ENCODE measurements around the gene MISP.

Gene MISP

DNA sequence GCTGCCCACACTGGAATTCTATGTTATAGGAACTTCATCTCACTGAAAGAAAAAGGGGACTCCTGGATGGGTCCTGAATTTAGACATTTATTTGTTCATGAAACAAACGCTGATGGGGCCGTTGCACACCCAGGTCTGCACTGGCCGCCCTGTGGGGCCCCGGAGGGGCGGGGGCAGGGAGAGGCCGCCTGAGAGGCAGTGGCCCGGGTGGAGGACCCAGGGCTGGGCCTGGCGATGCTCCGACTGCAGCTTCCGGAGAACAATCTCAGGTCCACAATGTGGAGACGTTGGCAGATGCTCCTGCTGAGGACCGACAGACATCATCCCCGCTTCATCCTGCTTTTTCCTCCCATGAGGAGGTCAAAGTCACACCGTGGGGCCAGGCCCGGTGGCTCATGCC is 30.0 kb downstream of the MISP start:
- DNase-seq = no peak

GRCh38 chr19:781800-782184 is 30.9 kb downstream of the MISP start:
- no peak for DNase-seq

DNA sequence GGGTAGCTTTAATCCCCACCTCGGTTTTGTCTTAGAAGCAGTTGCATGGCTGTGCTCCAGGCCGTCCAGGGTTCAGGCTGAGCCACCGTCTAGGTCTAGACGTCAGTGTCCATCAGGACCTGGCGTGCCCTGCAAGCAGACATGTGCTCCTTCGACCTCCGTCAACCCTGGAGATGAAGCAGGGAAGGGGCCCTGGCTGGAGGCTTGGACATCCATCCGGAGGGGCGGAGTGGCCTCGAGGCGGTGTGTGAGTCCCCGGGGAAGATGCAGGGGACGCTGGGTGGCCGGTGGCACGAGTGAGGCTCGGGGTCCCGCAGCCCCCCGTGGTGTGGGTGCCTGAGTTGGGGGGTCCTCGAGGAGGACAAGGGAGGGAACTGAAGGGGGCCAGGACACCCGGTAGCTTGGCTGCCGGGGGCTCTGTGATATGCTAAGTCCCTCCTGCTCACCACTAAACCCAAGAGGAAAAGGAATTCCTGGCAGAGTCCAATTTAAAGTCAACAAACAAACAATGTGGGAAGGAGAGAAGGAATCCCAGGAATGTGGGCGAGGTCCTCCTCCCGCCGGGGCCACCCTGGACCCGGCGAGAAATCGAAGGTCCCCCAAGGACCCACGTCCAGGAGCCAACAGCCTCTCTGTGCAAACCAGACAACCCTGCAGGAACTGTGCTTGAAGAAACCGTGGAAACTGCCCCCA is 31.4 kb downstream of the MISP start:
- DNase-seq = no peak

GRCh38 chr19:782878-783668 is 32.2 kb downstream of the MISP start:
- no peak for DNase-seq

DNA sequence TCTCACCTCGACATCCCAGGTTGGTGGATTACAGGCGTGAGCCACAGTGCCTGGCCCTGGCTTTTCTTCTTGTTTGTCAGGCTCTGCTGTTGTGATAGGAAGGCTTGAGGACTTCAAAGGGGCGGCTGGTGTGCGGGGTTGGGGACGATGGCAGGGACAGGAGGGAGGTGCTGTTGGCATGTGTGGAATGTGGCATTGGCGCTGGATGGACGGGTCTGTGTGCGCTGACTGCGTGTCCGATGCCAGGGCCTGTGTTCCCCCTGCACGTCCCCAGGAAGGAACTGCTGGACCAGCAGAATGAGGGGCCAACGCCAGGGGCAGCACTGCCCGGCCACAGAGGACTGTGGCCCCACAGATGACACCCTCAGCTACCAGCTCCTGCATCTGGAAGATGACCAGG is 33.6 kb downstream of the MISP start:
- no peak for DNase-seq

DNA sequence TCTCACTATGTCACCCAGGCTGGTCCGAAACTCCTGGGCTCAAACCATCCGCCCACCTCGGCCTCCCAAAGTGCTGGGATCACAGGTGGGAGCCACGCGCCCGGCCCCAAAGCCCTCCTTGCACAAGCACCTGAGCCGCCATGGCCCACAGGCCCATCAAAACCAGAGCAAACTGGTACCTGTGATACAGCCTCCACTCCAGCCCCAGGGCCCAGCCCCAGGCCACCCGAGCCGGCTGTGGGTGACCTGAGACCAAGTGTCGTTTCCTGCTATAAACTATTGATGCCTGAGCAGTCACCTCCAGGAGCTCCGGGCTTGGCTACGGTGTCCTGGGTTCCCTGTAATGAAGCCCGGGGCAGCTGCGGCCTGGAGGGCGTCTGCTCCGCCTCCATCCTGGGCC is 36.6 kb downstream of the MISP start:
- no peak for DNase-seq

- no peak for DNase-seq
Observed at GRCh38 chr19:788686-788982, 37.7 kb downstream of the MISP start.

DNA sequence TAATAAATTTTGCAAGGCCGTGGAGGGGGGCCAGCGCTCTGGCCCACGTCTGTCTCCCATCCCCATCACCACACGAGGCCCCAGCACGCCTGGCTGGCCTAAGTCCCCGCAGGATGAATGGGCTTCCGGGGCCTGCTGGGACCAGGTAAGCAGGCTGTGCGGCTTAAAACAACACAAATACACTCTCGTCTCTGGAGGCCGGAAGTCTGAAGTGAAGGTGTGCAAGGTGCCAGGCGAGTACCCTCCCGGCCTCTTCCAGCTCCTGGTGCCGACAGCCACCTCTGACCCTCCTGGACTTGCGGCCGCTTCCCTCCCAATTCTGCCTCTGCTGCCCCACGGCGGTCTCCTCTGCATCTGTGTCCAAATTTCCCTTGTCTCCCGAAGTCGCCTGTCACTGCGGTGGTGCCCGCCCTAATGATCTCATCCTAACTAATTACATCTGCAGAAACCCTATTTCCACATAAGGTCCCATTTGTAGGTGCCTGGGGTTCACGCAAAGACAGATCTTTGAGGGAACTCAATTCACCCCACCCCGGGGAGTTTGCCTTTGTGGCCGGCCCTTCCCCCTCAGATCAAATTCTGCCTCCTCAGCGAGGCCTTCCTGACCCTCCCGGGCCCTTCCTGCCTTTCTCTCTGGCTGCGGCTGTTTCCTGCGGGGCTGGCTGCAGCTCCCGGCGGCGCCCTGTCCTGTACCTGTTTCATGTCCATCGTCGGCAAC is 38.2 kb downstream of the MISP start:
- peak; percentile 21 for DNase-seq

- no peak for DNase-seq
Observed at GRCh38 chr19:789701-790060, 38.8 kb downstream of the MISP start.

DNA sequence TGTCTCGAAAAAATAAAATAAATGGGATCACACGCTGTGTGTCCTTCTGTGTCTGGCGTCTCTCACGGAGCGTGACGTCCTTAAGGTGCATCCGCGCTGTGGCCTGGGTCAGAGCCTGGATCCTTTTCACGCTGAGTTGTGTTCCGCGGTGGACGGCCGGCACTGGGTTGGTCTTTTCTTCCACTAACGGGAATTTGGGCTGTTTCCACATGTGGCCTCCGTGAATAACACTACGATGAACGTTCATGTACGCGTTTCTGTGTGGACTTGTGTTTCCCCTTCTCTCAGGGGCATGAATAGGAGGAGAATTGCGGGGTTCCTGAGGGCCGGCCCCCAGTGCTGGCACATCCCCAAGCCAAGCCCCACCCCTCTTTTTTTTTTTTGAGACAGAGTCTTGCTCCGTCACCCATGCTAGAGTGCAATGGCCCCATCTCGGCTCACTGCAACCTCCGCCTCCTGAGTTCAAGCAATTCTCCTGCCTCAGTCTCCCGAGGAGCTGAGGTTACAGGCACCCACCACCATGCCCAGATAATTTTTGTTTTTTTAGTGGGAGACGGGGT is 40.2 kb downstream of the MISP start:
- no peak for DNase-seq

- no peak for DNase-seq
Observed at GRCh38 chr19:791567-792305, 40.8 kb downstream of the MISP start.

GRCh38 chr19:792306-792885 is 41.5 kb downstream of the MISP start:
- DNase-seq = no peak

DNA sequence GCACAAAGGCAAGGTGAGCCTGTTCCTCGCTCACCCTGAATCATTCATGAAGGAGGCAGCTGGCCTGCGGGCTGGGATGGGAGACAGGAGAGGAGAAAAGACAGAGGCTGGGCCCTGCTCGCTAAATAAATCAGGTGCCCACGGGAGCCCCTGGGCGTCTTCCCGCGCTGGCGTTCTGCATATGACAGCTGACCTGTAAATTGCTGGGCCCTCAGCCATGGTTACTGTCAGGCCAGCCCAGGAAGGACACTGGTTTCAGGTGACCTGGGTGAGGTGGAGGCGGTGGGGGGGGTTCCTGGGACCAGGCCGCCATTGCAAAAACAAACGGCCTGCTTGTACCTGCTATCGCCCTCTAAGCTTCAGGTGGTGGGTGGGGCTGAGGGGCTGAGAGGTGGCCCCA is 42.9 kb downstream of the MISP start:
- DNase-seq = no peak

GRCh38 chr19:795073-795611 is 44.2 kb downstream of the MISP start:
- DNase-seq = no peak

GRCh38 chr19:795691-796581 is 45.0 kb downstream of the MISP start:
- DNase-seq = no peak

- peak; percentile 100 for DNase-seq
Observed at GRCh38 chr19:796692-797527, 46.0 kb downstream of the MISP start, which contains the start of gene PTBP1. TSS of gene PTBP1 (plus strand) at chr19:797452. CDS start at chr19:797498, 46 bp downstream.

DNA sequence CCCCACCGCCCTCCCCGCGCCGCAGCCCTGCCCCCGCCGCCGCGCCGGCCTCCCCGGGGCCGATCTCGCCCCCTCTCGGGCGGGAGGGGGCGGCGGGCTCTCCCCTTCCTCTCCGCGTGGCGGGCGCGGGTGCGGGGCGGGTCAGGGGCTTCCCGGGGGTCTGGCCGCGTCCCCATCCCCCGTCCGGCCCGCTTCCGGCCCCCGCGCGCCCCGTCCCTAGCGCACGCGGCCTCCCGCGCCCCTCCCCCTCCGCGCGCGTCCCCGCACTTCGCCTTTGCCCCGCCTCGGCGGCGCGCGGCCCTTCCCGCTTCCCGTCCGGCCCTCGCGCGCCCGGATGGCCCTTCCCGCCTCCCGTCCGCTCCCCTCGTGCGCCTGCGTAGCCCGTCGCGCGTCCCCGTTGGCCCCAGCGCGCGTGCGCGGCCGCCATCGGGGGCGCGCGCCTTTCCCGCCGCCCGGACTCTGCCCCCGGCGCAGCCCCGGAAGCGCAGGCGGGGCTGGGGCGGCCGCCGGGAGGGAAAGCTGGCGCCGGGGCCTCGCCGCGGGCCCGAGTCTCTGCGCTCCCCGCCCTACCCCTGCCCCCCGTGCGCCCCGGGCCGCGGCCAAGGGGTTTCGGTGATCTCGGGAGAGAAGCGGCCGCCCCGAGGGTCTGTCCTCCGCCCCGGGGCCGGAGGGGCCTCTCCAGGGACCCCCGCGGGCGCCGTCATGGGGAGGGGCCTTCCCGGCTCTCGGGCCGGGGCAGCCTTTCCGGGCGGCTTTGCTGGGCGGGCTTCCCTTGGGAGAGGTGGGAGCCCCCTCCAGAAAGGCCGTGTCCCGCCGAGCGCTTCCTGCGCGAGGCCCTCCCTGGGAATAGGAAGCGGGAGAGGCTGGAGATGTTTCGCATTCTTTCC is 46.9 kb downstream of the MISP start:
- peak; percentile 89 for DNase-seq

- no peak for DNase-seq
Observed at GRCh38 chr19:798415-799075, 47.6 kb downstream of the MISP start.
